ENCODE results near the gene GPR152.
A peak's percentile ranks its signal among the peaks of the same experiment; 100 is the strongest.

The GPR152 gene

GRCh38 chr11:67423891-67424613 lies 28.5 kb downstream of the GPR152 start:
- no peak for DNase-seq (ENCODE audit: low spot score)

- no peak for DNase-seq (ENCODE audit: low spot score)
Observed at GRCh38 chr11:67423466-67423865, 29.1 kb downstream of the GPR152 start.

GRCh38 chr11:67422891-67423290 lies 29.6 kb downstream of the GPR152 start:
- no peak for DNase-seq (ENCODE audit: low spot score)

- DNase-seq (ENCODE audit: low spot score), result no peak
Observed at GRCh38 chr11:67421430-67422031, 31.0 kb downstream of the GPR152 start.

GRCh38 chr11:67420646-67421429 lies 31.7 kb downstream of the GPR152 start:
- DNase-seq (ENCODE audit: low spot score), result peak; percentile 98

GRCh38 chr11:67420147-67420645 lies 32.3 kb downstream of the GPR152 start:
- no peak for DNase-seq (ENCODE audit: low spot score)

GRCh38 chr11:67419325-67420049 lies 33.0 kb downstream of the GPR152 start:
- no peak for DNase-seq (ENCODE audit: low spot score)

- DNase-seq (ENCODE audit: low spot score), result peak; percentile 48
Observed at GRCh38 chr11:67418476-67419281, 33.9 kb downstream of the GPR152 start.

- DNase-seq (ENCODE audit: low spot score), result no peak
Observed at GRCh38 chr11:67417425-67417824, 35.1 kb downstream of the GPR152 start.

- peak; percentile 93 for DNase-seq (ENCODE audit: low spot score)
Observed at GRCh38 chr11:67416416-67417335, 35.9 kb downstream of the GPR152 start.

GRCh38 chr11:67415501-67416304 lies 36.8 kb downstream of the GPR152 start, which contains the start of gene CARNS1:
Gene CARNS1, plus strand, starts transcription at chr11:67415678. Its CDS starts 522 bp downstream, at chr11:67416200.
- no peak for DNase-seq (ENCODE audit: low spot score)

GRCh38 chr11:67413266-67413849 lies 39.2 kb downstream of the GPR152 start:
- DNase-seq (ENCODE audit: low spot score), result no peak

- no peak for DNase-seq (ENCODE audit: low spot score)
Observed at GRCh38 chr11:67412495-67413179, 39.9 kb downstream of the GPR152 start.

- no peak for DNase-seq (ENCODE audit: low spot score)
Observed at GRCh38 chr11:67411785-67412152, 40.8 kb downstream of the GPR152 start.

GRCh38 chr11:67410984-67411784 lies 41.3 kb downstream of the GPR152 start:
- DNase-seq (ENCODE audit: low spot score), result no peak

GRCh38 chr11:67410369-67410831 lies 42.1 kb downstream of the GPR152 start:
- DNase-seq (ENCODE audit: low spot score), result no peak

- DNase-seq (ENCODE audit: low spot score), result no peak
Observed at GRCh38 chr11:67409781-67410368, 42.7 kb downstream of the GPR152 start.

Measured in CD4-positive, alpha-beta T cell treated with Interleukin-6 at 100 ng/mL for 8 hours (primary cell).